Fibroblast of upper back skin (primary cell): Measurements from ENCODE around the gene SLC22A31.
A peak's percentile ranks its signal among the peaks of the same experiment; 100 is the strongest.

Experiments
- DNase-seq: peaks from one replicate; pipeline ENCODE4 v3.0.0-alpha.2; 2013

Gene SLC22A31

GRCh38 chr16:89216315-89217137 is 16.2 kb upstream of the SLC22A31 start:
- peak; percentile 70 for DNase-seq

GRCh38 chr16:89210904-89211515 is 10.7 kb upstream of the SLC22A31 start:
- DNase-seq: peak; percentile 55

GRCh38 chr16:89210165-89210903 is 10.0 kb upstream of the SLC22A31 start:
- DNase-seq: no peak

- no peak for DNase-seq
Observed at GRCh38 chr16:89209522-89210044, 9.2 kb upstream of the SLC22A31 start.

GRCh38 chr16:89207993-89208392 is 7.7 kb upstream of the SLC22A31 start:
- no peak for DNase-seq

GRCh38 chr16:89202422-89203215 is 2.3 kb upstream of the SLC22A31 start:
- DNase-seq: no peak

GRCh38 chr16:89201439-89202377 is 1.4 kb upstream of the SLC22A31 start:
- DNase-seq: peak; percentile 55

- no peak for DNase-seq
Observed at GRCh38 chr16:89200850-89201411, 594 bp upstream of the SLC22A31 start.

- no peak for DNase-seq
Observed at GRCh38 chr16:89199241-89200123, 855 bp downstream of the SLC22A31 start.

GRCh38 chr16:89198417-89199240 is 1.7 kb downstream of the SLC22A31 start:
- no peak for DNase-seq

GRCh38 chr16:89197633-89198416 is 2.5 kb downstream of the SLC22A31 start:
- DNase-seq: no peak

- no peak for DNase-seq
Observed at GRCh38 chr16:89197033-89197632, 3.2 kb downstream of the SLC22A31 start.

GRCh38 chr16:89195521-89196171 is 4.7 kb downstream of the SLC22A31 start:
- no peak for DNase-seq

GRCh38 chr16:89194340-89195311 is 5.7 kb downstream of the SLC22A31 start:
- DNase-seq: no peak

GRCh38 chr16:89193576-89194293 is 6.6 kb downstream of the SLC22A31 start:
- no peak for DNase-seq
